Measurements from ENCODE around the gene PFN3. TPM values are rescaled to one million over a fixed set of nuclear protein-coding genes. Genes with fewer than 3 reads are reported as not detected.

Gene PFN3
- total and polyA plus RNA-seq, 4 donors = not detected

- H3K9ac ChIP-seq (ENCODE audit: insufficient read depth in 1 of 2, low read length in 2 of 2) = no peak overlapping the region
- no peak overlapping the region for H3K27ac ChIP-seq (ENCODE audit: low read depth in 1 of 2, low read length in 1 of 2)
- DNase-seq = no peak
- H3K27me3 ChIP-seq (ENCODE audit: control insufficient read depth in 3 of 3, insufficient read depth in 3 of 3, low read length in 2 of 3) = no peaks in the 10 kb centered on the region
- H3K4me1 ChIP-seq (ENCODE audit: control insufficient read depth in 5 of 5, insufficient read depth in 5 of 5, low read length in 5 of 5) = peaks cover 0 to 19% (median 7%) of the 10 kb centered on the region in 5 donors
- no peak for ATAC-seq (ENCODE audit: insufficient read depth, low FRiP score)
- peaks cover 0 to 64% (median 20%) of the 10 kb centered on the region in 4 donors for H3K36me3 ChIP-seq (ENCODE audit: control insufficient read depth in 4 of 4, insufficient read depth in 4 of 4, low read length in 4 of 4)
- WGBS, 2 donors = 85 to 86% methylated on average over 17 to 18 of the region's 18 CpGs
- no peak overlapping the region for H3K4me3 ChIP-seq
- H3K9me3 ChIP-seq (ENCODE audit: control insufficient read depth in 4 of 4, insufficient read depth in 3 of 4, low read length in 3 of 4) = no peaks in the 10 kb centered on the region
- TF ChIP-seq CTCF (IDR thresholded peaks at IDR 0.05; ENCODE audit: control extremely low read depth, extremely low read depth) = no peak
These were observed 31.8 kb upstream of the PFN3 start for GRCh38 chr5:177432143-177432838.

GRCh38 chr5:177431317-177432142, 31.1 kb upstream of the PFN3 start:
- H3K27me3 ChIP-seq (ENCODE audit: control insufficient read depth in 3 of 3, insufficient read depth in 3 of 3, low read length in 2 of 3) = no peaks in the 10 kb centered on the region
- ATAC-seq (ENCODE audit: insufficient read depth, low FRiP score) = peak; percentile 16
- WGBS, 2 donors = 52 to 66% methylated on average over 29 of the region's 29 CpGs
- DNase-seq = no peak
- H3K4me1 ChIP-seq (ENCODE audit: control insufficient read depth in 5 of 5, insufficient read depth in 5 of 5, low read length in 5 of 5) = peaks cover 0 to 24% (median 9%) of the 10 kb centered on the region in 5 donors
- no peak for TF ChIP-seq CTCF (IDR thresholded peaks at IDR 0.05; ENCODE audit: control extremely low read depth, extremely low read depth)
- H3K9me3 ChIP-seq (ENCODE audit: control insufficient read depth in 4 of 4, insufficient read depth in 3 of 4, low read length in 3 of 4) = no peaks in the 10 kb centered on the region
- no peak overlapping the region for H3K9ac ChIP-seq (ENCODE audit: insufficient read depth in 1 of 2, low read length in 2 of 2)
- H3K36me3 ChIP-seq (ENCODE audit: control insufficient read depth in 4 of 4, insufficient read depth in 4 of 4, low read length in 4 of 4) = peaks cover 0 to 60% (median 18%) of the 10 kb centered on the region in 4 donors
- no peak overlapping the region for H3K4me3 ChIP-seq
- peak overlapping the region in 1 of 2 donors; percentile 66 for H3K27ac ChIP-seq (ENCODE audit: low read depth in 1 of 2, low read length in 1 of 2)

- no peak overlapping the region for H3K9ac ChIP-seq (ENCODE audit: insufficient read depth in 1 of 2, low read length in 2 of 2)
- peaks cover 0 to 24% (median 9%) of the 10 kb centered on the region in 5 donors for H3K4me1 ChIP-seq (ENCODE audit: control insufficient read depth in 5 of 5, insufficient read depth in 5 of 5, low read length in 5 of 5)
- no peak for TF ChIP-seq CTCF (IDR thresholded peaks at IDR 0.05; ENCODE audit: control extremely low read depth, extremely low read depth)
- no peak for DNase-seq
- no peaks in the 10 kb centered on the region for H3K27me3 ChIP-seq (ENCODE audit: control insufficient read depth in 3 of 3, insufficient read depth in 3 of 3, low read length in 2 of 3)
- peaks cover 0 to 54% (median 18%) of the 10 kb centered on the region in 4 donors for H3K36me3 ChIP-seq (ENCODE audit: control insufficient read depth in 4 of 4, insufficient read depth in 4 of 4, low read length in 4 of 4)
- ATAC-seq (ENCODE audit: insufficient read depth, low FRiP score) = no peak
- WGBS, 2 donors = 51 to 78% methylated on average over 7 of the region's 7 CpGs
- H3K27ac ChIP-seq (ENCODE audit: low read depth in 1 of 2, low read length in 1 of 2) = peak overlapping the region in 1 of 2 donors; percentile 14
- H3K4me3 ChIP-seq = no peak overlapping the region
- H3K9me3 ChIP-seq (ENCODE audit: control insufficient read depth in 4 of 4, insufficient read depth in 3 of 4, low read length in 3 of 4) = no peaks in the 10 kb centered on the region
These were observed 30.5 kb upstream of the PFN3 start for GRCh38 chr5:177430972-177431316.

All from lung (tissue), 12 donors.